Subcutaneous adipose tissue (tissue), 4 donors: ENCODE results near the gene ZNF341. TPM values are rescaled to one million over a fixed set of nuclear protein-coding genes. Genes with fewer than 3 reads are reported as not detected.

Experiments used
- CTCF ChIP-seq: fragments of 450-650 bp; IDR thresholded peaks from one replicate; pipeline ENCODE4 v1.5.1; 2016; ENCODE audit warnings: low read depth, mild to moderate bottlenecking, control low read depth, antibody characterized with exemption, moderate library complexity
- total RNA-seq, 4 donors: library from RNA; depleted of rRNA; stranded (reverse); fragments of >200 nt; gene quantifications; one replicate each; pipeline ENCODE4 v1.1.0, GENCODE V29; 2016

The ZNF341 gene
- total RNA-seq, 4 donors from 2014 or later = 0.65 to 2.8 (median 1.1) TPM

- no peak for TF ChIP-seq CTCF
Observed at GRCh38 chr20:33826270-33826897, 94.6 kb downstream of the ZNF341 start.

- no peak for TF ChIP-seq CTCF
Observed at GRCh38 chr20:33827109-33827508, 95.3 kb downstream of the ZNF341 start.

- no peak for TF ChIP-seq CTCF
Observed at GRCh38 chr20:33827634-33828325, 96.0 kb downstream of the ZNF341 start.

- TF ChIP-seq CTCF = no peak
Observed at GRCh38 chr20:33828326-33828844, 96.6 kb downstream of the ZNF341 start.

- TF ChIP-seq CTCF = no peak
Observed at GRCh38 chr20:33828967-33829560, 97.3 kb downstream of the ZNF341 start.

GRCh38 chr20:33829636-33830035, 97.8 kb downstream of the ZNF341 start:
- no peak for TF ChIP-seq CTCF

- TF ChIP-seq CTCF = no peak
Observed at GRCh38 chr20:33830371-33830770, 98.6 kb downstream of the ZNF341 start.
